Esophagus squamous epithelium (tissue), 5 donors: ENCODE data around the gene IFIT3. TPM values are rescaled to one million over a fixed set of nuclear protein-coding genes. Genes with fewer than 3 reads are reported as not detected.

Source experiments
- DNase-seq: peaks from one replicate; lab custom pipeline; 2025; lab: John Stamatoyannopoulos, UW
- H3K27ac ChIP-seq, 4 donors: fragments of 200-600 bp; sonication (generic); one replicate each; pipeline ENCODE4 v1.5.1; 2016 to 2019; ENCODE audit warnings: mild to moderate bottlenecking in 1 of 4
- H3K27me3 ChIP-seq, 4 donors: fragments of 200-600 bp; sonication (generic); 1 replicate in 3 of 4; 2 replicates in 1 of 4; pipeline versions ENCODE4 v1.5.1 to v1.6.0; 2017 to 2021; ENCODE audit warnings: antibody characterized with exemption in 1 of 4
- H3K36me3 ChIP-seq, 3 donors: fragments of 200-600 bp; sonication (generic); one replicate each; pipeline ENCODE4 v1.5.1; 2016 to 2019
- H3K4me1 ChIP-seq, 3 donors: fragments of 200-600 bp; sonication (generic); one replicate each; pipeline ENCODE4 v1.5.1; 2017 to 2019
- H3K4me3 ChIP-seq, 4 donors: fragments of 200-600 bp; sonication (generic); 1 replicate in 3 of 4; 2 replicates in 1 of 4; pipeline ENCODE4 v1.5.1; 2016 to 2019; ENCODE audit warnings: mild to moderate bottlenecking in 2 of 4, moderate library complexity in 1 of 4
- H3K9me3 ChIP-seq, 3 donors: fragments of 200-600 bp; sonication (generic); one replicate each; pipeline ENCODE4 v1.5.1; 2016 to 2019
- POLR2A ChIP-seq, 4 donors: fragments of 450-650 bp; IDR thresholded peaks; one replicate each; pipeline ENCODE4 v1.6.1; 2017; ENCODE audit warnings: antibody characterized with exemption in 4 of 4, mild to moderate bottlenecking in 4 of 4, moderate library complexity in 3 of 4
- WGBS, 2 donors: methylation state at CpG; one replicate each; pipeline ENCODE4 v1.1.5; 2018; 5-methylcytosine and 5-hydroxymethylcytosine counted together
- intact Hi-C: fragments of 100-400 bp; cut with DNase I; formaldehyde crosslinking; loops from one replicate; pipeline ENCODE4 v1.15.0; 2022
- total RNA-seq, 4 donors: library from RNA; depleted of rRNA; stranded (reverse); fragments of >200 nt; gene quantifications; one replicate each; pipeline ENCODE4 v1.1.0, GENCODE V29; 2016
- TF ChIP-seq, protein P1 (sequence below), 6 experiments: fragments of 450-650 bp in 4 of 6; fragments of 200-600 bp in 2 of 6; sonication (generic) in 2 of 6; IDR thresholded peaks; one replicate each; pipeline ENCODE4 v1.5.1; 2016 to 2019; ENCODE audit warnings: antibody characterized with exemption in 6 of 6, mild to moderate bottlenecking in 4 of 6, moderate library complexity in 4 of 6
- donor health status: DM: yes; HTN: yes; CAD: no.

Gene IFIT3
- total RNA-seq, 4 donors from 2014 or later: 1.0 to 14.6 (median 4.2) TPM

DNA sequence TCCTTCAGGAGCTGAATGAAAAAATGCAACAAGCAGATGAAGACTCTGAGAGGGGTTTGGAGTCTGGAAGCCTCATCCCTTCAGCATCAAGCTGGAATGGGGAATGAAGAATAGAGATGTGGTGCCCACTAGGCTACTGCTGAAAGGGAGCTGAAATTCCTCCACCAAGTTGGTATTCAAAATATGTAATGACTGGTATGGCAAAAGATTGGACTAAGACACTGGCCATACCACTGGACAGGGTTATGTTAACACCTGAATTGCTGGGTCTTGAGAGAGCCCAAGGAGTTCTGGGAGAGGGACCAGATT lies 20.6 kb upstream of the IFIT3 start:
- Histone ChIP-seq H3K27me3 (no peaks in the 10 kb centered on the region), H3K4me1 (peaks cover 11 to 23% (median 15%) of the 10 kb centered on the region in 3 donors), H3K27ac (no peak overlapping the region), H3K36me3 (peaks cover 0 to 28% (median 7%) of the 10 kb centered on the region in 3 donors), H3K9me3 (no peaks in the 10 kb centered on the region), H3K4me3 (no peak overlapping the region)
- no peak for DNase-seq
- TF ChIP-seq POLR2A (IDR thresholded peaks at IDR 0.05): no peak
- TF ChIP-seq, protein P1, sequence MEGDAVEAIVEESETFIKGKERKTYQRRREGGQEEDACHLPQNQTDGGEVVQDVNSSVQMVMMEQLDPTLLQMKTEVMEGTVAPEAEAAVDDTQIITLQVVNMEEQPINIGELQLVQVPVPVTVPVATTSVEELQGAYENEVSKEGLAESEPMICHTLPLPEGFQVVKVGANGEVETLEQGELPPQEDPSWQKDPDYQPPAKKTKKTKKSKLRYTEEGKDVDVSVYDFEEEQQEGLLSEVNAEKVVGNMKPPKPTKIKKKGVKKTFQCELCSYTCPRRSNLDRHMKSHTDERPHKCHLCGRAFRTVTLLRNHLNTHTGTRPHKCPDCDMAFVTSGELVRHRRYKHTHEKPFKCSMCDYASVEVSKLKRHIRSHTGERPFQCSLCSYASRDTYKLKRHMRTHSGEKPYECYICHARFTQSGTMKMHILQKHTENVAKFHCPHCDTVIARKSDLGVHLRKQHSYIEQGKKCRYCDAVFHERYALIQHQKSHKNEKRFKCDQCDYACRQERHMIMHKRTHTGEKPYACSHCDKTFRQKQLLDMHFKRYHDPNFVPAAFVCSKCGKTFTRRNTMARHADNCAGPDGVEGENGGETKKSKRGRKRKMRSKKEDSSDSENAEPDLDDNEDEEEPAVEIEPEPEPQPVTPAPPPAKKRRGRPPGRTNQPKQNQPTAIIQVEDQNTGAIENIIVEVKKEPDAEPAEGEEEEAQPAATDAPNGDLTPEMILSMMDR (IDR thresholded peaks at IDR 0.05): no peak
- intact Hi-C loops: no loop called here

DNA sequence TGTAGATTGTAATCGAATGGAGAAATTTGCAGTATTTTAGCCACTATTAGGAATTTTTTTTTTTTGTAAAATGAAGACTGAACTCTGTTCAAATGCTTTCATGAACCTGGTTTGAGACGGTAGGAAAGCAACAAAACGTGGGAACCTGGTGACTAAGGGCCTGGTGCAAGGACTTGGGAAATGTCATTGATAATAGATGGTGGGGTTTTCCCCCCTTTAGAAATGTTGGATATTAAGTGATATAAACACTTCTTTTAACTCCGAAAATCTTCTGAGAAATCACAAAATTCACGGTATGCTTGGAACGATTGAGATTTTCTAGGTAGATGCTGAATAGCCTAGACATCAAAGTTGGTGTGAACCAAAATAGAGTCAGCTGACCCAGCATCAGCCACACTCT lies 19.5 kb upstream of the IFIT3 start:
- no peak for DNase-seq
- H3K27me3 ChIP-seq: no peaks in the 10 kb centered on the region
- intact Hi-C loops: no loop called here
- 86 to 93% methylated on average over 6 of the region's 6 CpGs for WGBS, 2 donors
- H3K27ac ChIP-seq: no peak overlapping the region
- peaks cover under 1 to 12% (median 6%) of the 10 kb centered on the region in 3 donors for H3K4me1 ChIP-seq
- TF ChIP-seq, protein P1 (IDR thresholded peaks at IDR 0.05): no peak
- TF ChIP-seq POLR2A (IDR thresholded peaks at IDR 0.05): no peak
- H3K4me3 ChIP-seq: no peak overlapping the region
- peaks cover 0 to 28% (median 7%) of the 10 kb centered on the region in 3 donors for H3K36me3 ChIP-seq
- H3K9me3 ChIP-seq: no peaks in the 10 kb centered on the region

DNA sequence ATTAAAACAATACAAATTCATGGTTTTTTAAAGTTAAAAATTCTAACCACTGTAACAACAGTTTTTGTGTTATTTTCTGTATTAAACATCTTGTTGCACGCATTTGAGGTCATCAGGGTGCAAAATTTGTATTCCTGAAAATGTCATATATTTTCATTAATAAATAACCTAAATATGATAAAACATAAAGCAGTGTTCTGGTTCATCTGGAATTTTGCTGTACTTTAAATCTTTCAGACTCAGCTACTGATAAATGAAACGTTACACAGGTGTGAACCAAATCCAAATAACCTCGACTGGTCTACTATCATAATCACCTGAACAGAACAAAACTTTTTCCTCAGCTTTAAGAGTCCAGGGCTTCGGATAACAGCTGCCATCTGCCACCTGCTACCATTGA lies 19.1 kb upstream of the IFIT3 start:
- intact Hi-C loops: no loop called here
- Histone ChIP-seq H3K27ac (no peak overlapping the region), H3K4me1 (peaks cover 0 to 8% (median 1%) of the 10 kb centered on the region in 3 donors), H3K27me3 (no peaks in the 10 kb centered on the region), H3K9me3 (no peaks in the 10 kb centered on the region), H3K36me3 (peaks cover 0 to 28% (median 7%) of the 10 kb centered on the region in 3 donors), H3K4me3 (no peak overlapping the region)
- DNase-seq: no peak
- WGBS, 2 donors: 81 to 89% methylated on average over 4 of the region's 4 CpGs
- TF ChIP-seq, protein P1 (IDR thresholded peaks at IDR 0.05): no peak
- TF ChIP-seq POLR2A (IDR thresholded peaks at IDR 0.05): no peak

DNA sequence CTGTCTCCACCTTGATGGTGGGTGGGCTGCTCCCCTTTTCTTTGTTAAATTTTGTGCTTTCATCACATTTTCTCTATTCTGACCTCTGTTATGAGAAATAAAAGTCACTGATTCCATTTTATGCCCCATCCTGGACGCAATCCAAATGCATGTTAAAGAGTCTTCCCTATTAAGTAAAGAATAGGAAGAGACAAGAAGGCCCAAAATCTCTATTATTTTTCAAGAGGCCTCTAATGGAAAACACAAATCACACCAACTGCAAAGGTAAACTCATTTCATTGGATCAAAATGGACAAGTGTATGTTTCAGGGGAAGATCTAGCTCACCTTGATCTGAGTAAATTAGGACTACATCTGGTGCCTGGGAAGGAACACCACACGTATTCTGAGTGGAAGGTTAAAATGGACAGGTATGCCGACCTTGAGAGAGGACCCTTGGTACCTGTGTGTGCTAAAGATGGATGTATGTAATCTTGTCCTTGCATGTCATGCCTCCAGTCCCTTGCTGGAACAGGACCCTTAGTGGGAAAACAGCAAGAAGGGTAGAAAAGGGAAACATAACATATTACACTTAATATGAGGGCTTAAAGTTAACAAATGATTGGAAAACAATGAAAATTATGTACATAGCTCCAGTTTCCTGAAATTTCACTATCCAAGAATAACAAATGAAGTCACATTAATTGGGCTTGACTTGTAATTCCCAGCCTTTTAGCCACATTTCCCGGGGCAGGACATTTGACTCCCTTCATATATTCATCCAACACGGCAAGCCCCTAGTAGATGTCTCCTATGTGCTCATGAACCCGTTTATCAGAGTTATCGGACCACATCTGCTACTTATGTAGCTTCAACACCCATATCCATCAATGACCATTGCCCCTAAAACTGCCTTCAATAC lies 18.4 kb upstream of the IFIT3 start:
- Histone ChIP-seq H3K4me3 (no peak overlapping the region), H3K4me1 (peaks cover 0 to 1% (median 0%) of the 10 kb centered on the region in 3 donors), H3K9me3 (no peaks in the 10 kb centered on the region), H3K27ac (no peak overlapping the region), H3K36me3 (peaks cover 0 to 28% (median 7%) of the 10 kb centered on the region in 3 donors), H3K27me3 (no peaks in the 10 kb centered on the region)
- DNase-seq: no peak
- TF ChIP-seq, protein P1 (IDR thresholded peaks at IDR 0.05): no peak
- no peak for TF ChIP-seq POLR2A (IDR thresholded peaks at IDR 0.05)
- WGBS, 2 donors: 89 to 93% methylated on average over 6 to 7 of the region's 7 CpGs
- intact Hi-C loops: no loop called here

DNA sequence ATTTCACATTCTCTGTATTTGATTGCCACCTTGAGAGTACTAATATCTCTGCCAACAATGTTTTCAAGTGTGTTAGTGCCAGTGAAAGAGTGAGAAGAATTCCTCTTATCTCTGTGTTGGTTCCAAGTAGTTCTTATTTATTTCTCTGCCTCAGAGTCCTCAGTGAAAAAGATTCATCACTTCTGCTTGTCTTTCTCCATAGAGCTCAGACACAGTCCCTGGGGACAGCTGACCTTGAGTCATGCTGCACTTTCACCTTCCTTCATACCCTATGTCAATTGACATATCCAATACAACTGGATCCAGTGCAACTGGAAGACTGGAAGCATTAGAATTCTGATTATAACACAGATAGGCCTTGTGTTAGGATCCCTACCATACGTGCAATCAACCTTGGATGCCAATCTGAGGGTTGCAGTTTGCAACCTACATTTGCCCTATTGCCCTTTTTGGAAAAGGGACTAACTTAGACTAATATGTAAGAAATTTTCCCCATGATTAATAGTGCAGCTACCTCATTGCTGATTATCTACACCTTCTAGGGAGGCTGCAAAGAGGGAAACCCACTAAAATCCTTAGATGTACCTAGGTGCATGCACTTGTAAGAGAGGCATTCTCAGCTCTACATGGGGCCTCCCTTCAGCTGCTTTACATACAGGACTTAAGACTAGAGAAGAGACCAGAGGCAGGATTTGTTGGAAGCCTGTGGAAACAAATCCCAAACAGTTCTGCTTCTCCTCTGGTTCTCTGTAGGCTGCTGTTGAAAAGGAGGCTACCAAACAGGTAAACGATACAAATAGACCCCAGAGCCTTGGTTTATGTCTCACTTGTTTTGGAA lies 17.5 kb upstream of the IFIT3 start:
- Histone ChIP-seq H3K36me3 (peaks cover 0 to 28% (median 7%) of the 10 kb centered on the region in 3 donors), H3K27ac (no peak overlapping the region), H3K9me3 (no peaks in the 10 kb centered on the region), H3K4me3 (no peak overlapping the region), H3K27me3 (no peaks in the 10 kb centered on the region), H3K4me1 (no peaks in the 10 kb centered on the region)
- WGBS, 2 donors: 91 to 96% methylated on average over 2 of the region's 2 CpGs
- no peak for DNase-seq
- intact Hi-C loops: no loop called here
- no peak for TF ChIP-seq POLR2A (IDR thresholded peaks at IDR 0.05)
- TF ChIP-seq, protein P1 (IDR thresholded peaks at IDR 0.05): no peak
